Measurements from ENCODE around the gene RIN3.

DNA sequence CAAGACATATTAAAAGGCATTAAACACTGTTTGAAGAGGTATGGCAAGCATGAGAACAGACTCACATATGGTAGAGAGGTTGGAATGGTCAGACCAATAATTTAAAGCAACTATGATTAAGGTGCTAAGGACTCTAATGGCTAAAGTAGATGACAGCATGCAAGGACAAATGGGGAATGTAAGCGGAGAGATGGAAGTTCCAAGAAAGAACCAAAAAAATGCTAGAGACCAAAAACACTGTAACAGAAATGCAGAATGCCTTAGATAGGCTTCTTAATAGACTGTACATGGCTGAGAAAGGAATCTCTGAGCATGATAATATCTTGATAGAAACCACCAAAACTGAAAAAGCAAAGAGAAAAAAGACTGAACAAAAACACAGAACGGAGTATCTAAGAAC is 77.4 kb downstream of the RIN3 start:
- no peak for TF ChIP-seq CTCF (IDR thresholded peaks at IDR 0.05)
- no peak for TF ChIP-seq POLR2A (IDR thresholded peaks at IDR 0.05)
